ENCODE results near the gene EML4. TPM values are rescaled to one million over a fixed set of nuclear protein-coding genes. Genes with fewer than 3 reads are reported as not detected.

The EML4 gene
- total RNA-seq, 4 donors from 2014 or later = 20.8 to 29.8 (median 25.3) TPM

DNA sequence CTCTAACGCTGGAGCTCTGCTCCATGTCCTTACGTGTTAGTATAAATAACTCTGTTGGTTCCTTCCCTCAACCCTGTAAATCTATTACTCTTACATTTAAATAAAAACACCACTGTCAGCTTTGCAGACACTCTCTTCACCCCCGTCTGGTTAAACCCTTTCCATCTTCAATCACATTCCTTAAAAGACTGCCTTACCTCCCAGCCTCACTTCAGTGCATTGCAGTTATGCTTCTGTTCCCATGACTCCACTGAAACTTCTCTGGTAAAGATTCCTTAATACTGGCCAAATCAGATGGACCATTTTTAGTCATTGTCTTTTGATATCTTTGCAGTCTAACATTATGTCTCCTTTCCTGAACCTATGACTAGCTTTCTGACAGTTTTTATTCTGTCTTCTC is 61.7 kb downstream of the EML4 start:
- Histone ChIP-seq H3K9me3 (no peaks in the 10 kb centered on the region), H3K4me1 (peaks cover 0 to 12% (median 0%) of the 10 kb centered on the region in 4 donors), H3K4me3 (no peak overlapping the region), H3K27me3 (no peaks in the 10 kb centered on the region), H3K36me3 (no peaks in the 10 kb centered on the region), H3K27ac (no peak overlapping the region)
- 82 to 83% methylated on average over 3 of the region's 3 CpGs for WGBS, 2 donors
- TF ChIP-seq EP300 (IDR thresholded peaks at IDR 0.05) (no peak), POLR2A (IDR thresholded peaks at IDR 0.05) (no peak)
- TF ChIP-seq, protein P1, sequence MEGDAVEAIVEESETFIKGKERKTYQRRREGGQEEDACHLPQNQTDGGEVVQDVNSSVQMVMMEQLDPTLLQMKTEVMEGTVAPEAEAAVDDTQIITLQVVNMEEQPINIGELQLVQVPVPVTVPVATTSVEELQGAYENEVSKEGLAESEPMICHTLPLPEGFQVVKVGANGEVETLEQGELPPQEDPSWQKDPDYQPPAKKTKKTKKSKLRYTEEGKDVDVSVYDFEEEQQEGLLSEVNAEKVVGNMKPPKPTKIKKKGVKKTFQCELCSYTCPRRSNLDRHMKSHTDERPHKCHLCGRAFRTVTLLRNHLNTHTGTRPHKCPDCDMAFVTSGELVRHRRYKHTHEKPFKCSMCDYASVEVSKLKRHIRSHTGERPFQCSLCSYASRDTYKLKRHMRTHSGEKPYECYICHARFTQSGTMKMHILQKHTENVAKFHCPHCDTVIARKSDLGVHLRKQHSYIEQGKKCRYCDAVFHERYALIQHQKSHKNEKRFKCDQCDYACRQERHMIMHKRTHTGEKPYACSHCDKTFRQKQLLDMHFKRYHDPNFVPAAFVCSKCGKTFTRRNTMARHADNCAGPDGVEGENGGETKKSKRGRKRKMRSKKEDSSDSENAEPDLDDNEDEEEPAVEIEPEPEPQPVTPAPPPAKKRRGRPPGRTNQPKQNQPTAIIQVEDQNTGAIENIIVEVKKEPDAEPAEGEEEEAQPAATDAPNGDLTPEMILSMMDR (IDR thresholded peaks at IDR 0.05) = no peak
- DNase-seq (ENCODE audit: low spot score in 2 of 2) = no peak

DNA sequence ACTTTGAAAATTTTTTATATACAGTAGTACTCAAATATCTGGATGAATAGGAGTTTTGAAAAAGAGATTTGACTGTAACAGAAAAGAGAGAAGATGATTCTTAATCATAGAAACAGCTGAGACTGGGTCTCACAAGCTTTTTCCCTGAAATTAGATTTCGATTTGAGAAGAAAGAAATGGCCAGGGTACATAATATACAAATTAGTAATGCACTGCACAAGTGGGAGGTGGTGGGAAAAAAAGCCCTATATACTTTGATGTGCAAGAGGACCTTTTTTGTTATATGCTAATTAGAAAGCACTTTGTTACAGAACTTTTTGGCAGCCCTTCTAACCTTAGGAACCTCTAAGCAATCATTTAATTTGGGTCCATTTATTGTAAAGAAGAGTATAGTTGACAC is 62.9 kb downstream of the EML4 start:
- DNase-seq (ENCODE audit: low spot score in 2 of 2) = no peak
- Histone ChIP-seq H3K36me3 (no peaks in the 10 kb centered on the region), H3K4me1 (peaks cover 0 to 12% (median 0%) of the 10 kb centered on the region in 4 donors), H3K4me3 (no peak overlapping the region), H3K9me3 (no peaks in the 10 kb centered on the region), H3K27me3 (no peaks in the 10 kb centered on the region), H3K27ac (no peak overlapping the region)
- no peak for TF ChIP-seq EP300 (IDR thresholded peaks at IDR 0.05)
- TF ChIP-seq, protein P1 (IDR thresholded peaks at IDR 0.05) = no peak
- no peak for TF ChIP-seq POLR2A (IDR thresholded peaks at IDR 0.05)
- WGBS, 2 donors = 86 to 88% methylated on average over 1 of the region's 1 CpG

DNA sequence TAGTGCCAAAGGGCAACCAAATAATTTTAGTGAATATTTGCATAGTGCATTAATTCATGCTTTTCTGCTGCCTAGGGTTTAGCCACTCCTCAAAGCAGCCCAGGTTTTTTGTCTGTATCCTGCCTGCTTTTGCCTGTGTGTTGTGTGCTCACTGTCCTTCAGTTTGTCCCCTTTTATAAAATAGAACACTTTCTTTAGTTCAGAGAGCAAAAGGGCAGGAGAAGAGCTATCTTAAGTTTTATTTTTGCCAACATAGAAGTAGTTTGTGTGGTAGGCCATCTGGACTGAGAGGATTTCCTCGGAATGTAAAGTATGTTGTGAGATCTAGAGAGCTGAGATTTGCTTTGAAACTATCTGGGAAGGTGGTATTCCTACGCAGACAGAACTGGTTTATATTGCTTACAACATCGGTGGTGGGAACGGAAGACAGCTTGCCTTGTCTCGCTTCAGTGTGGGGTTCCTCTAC is 64.9 kb downstream of the EML4 start:
- TF ChIP-seq EP300 (IDR thresholded peaks at IDR 0.05) (no peak), POLR2A (IDR thresholded peaks at IDR 0.05) (no peak)
- TF ChIP-seq, protein P1 (IDR thresholded peaks at IDR 0.05) = no peak
- H3K9me3 ChIP-seq = no peaks in the 10 kb centered on the region
- H3K27me3 ChIP-seq = no peaks in the 10 kb centered on the region
- DNase-seq (ENCODE audit: low spot score in 2 of 2) = no peak
- H3K4me3 ChIP-seq = no peak overlapping the region
- H3K4me1 ChIP-seq = peaks cover 0 to 18% (median 0%) of the 10 kb centered on the region in 4 donors
- WGBS, 2 donors = 60 to 65% methylated on average over 5 of the region's 5 CpGs
- H3K27ac ChIP-seq = peak overlapping the region in 1 of 4 donors; percentile 52
- H3K36me3 ChIP-seq = no peaks in the 10 kb centered on the region

DNA sequence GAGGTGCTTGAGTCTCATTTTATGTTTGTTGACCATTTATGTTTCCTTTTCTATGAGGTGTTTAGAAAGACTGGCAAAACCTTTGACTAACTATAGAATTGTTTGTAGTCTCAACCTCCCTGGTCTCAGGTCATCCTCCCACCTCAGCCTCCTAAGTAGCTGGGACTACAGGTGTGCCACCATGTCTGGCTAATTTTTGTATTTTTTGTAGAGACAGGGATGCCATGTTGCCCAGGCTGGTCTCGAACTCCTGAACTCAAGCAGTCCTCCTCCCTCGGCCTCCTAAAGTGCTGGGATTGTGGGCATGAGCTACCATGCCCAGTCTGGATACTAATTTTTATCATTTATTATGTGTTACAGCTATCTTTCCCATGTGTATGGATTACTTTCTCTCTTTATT is 67.8 kb downstream of the EML4 start:
- H3K36me3 ChIP-seq = no peaks in the 10 kb centered on the region
- H3K27ac ChIP-seq = no peak overlapping the region
- no peaks in the 10 kb centered on the region for H3K9me3 ChIP-seq
- no peaks in the 10 kb centered on the region for H3K27me3 ChIP-seq
- TF ChIP-seq EP300 (IDR thresholded peaks at IDR 0.05) = no peak
- TF ChIP-seq POLR2A (IDR thresholded peaks at IDR 0.05) = no peak
- TF ChIP-seq, protein P1 (IDR thresholded peaks at IDR 0.05) = no peak
- no peak for DNase-seq (ENCODE audit: low spot score in 2 of 2)
- H3K4me1 ChIP-seq = peaks cover 0 to 13% (median 0%) of the 10 kb centered on the region in 4 donors
- H3K4me3 ChIP-seq = no peak overlapping the region
- 91 to 92% methylated on average over 2 of the region's 2 CpGs for WGBS, 2 donors

DNA sequence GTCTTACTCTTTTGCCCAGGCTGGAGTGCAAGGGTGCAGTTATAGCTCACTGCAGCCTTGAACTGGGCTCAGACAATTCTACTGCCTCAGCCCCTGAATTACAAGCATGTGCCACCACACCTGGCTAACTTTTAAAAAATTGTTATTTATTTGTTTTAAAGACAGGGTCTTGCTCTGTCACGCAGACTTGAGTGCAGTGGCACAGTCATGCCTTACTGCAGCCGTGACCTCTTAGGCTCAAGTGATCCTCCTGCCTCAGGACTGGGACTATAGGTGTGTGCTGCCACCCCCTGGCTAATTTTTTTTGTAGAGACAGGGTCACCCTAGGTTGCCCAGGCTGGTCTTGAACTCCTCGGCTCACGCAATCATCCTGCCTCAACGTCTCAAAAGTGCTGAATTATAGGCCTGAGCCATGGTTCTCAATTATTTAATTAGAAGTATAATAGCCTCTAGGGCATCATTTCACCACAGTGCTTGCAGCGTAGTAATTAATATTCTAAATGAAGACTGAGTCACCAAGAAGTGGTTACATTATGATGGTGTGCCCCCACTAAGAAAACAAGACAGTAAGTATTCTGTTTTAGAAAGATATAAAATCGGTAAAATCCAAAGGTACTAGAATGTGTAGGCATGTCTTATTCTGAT is 69.6 kb downstream of the EML4 start:
- peak in 1 of 2 donors; percentile 51 for DNase-seq (ENCODE audit: low spot score in 2 of 2)
- no peak for TF ChIP-seq EP300 (IDR thresholded peaks at IDR 0.05)
- TF ChIP-seq, protein P1 (IDR thresholded peaks at IDR 0.05) = peak in 3 of 5 experiments; percentile 18 to 56 (median 28)
- Histone ChIP-seq H3K36me3 (no peaks in the 10 kb centered on the region), H3K9me3 (no peaks in the 10 kb centered on the region), H3K27ac (no peak overlapping the region), H3K27me3 (no peaks in the 10 kb centered on the region), H3K4me3 (no peak overlapping the region), H3K4me1 (peaks cover 0 to 12% (median 0%) of the 10 kb centered on the region in 4 donors)
- 78 to 82% methylated on average over 7 of the region's 7 CpGs for WGBS, 2 donors

Data from tibial nerve (tissue), 4 donors.